ENCODE measurements around the gene COL12A1.

COL12A1 gene

DNA sequence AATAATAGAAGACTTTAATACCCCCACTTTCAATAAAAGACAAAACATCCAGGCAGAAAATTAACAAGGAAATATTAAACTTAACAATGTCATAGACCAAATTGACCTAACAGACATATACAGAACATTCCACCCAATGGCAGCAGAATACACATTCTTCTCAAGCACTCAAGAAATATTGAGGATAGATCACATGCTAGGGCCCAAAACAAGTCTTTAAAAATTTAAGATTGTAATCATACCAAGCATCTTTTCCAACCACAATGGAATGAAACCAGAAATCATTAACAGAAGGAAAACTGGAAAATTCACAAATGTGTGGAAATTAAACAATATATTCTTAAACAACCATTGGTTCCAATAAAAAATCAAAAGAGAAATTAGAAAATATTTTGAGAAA, 161.0 kb downstream of the COL12A1 start:
- CTCF ChIA-PET: no interaction called here
- TF ChIP-seq, protein P1, sequence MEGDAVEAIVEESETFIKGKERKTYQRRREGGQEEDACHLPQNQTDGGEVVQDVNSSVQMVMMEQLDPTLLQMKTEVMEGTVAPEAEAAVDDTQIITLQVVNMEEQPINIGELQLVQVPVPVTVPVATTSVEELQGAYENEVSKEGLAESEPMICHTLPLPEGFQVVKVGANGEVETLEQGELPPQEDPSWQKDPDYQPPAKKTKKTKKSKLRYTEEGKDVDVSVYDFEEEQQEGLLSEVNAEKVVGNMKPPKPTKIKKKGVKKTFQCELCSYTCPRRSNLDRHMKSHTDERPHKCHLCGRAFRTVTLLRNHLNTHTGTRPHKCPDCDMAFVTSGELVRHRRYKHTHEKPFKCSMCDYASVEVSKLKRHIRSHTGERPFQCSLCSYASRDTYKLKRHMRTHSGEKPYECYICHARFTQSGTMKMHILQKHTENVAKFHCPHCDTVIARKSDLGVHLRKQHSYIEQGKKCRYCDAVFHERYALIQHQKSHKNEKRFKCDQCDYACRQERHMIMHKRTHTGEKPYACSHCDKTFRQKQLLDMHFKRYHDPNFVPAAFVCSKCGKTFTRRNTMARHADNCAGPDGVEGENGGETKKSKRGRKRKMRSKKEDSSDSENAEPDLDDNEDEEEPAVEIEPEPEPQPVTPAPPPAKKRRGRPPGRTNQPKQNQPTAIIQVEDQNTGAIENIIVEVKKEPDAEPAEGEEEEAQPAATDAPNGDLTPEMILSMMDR (conservative IDR thresholded peaks at IDR 0.05; ENCODE audit: low read depth): no peak
- no peak for DNase-seq (ENCODE audit: low spot score)
- POLR2A ChIA-PET (ENCODE audit: low non-redundant PET): no interaction called here
- no peak overlapping the region for H3K27ac ChIP-seq

DNA sequence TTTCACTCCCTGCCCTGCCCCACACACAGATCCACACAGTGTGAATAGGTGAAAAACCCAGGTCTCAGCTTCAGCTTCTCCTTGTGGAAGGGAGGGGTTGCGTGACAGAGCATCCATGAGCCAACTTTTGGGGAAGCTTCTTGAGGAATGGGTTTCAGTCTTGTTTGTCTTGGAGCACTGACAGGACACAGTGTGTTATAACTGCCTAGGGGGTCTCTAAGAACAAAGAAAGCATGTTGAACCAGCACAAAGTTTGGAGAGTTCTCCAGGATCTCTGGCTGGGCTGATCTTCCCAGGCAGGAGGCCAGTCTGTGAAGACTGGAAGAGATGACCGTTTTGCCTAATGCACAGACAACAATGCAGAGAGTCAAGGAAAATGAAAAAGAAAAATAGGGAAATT, 164.5 kb downstream of the COL12A1 start:
- TF ChIP-seq, protein P1 (conservative IDR thresholded peaks at IDR 0.05; ENCODE audit: low read depth): no peak
- DNase-seq (ENCODE audit: low spot score): no peak
- POLR2A ChIA-PET (ENCODE audit: low non-redundant PET): no interaction called here
- CTCF ChIA-PET: no interaction called here
- H3K27ac ChIP-seq: no peak overlapping the region

Data from RWPE1 (cell line).